Small intestine (tissue), 7 donors: ENCODE results near the gene CLDN16. TPM values are rescaled to one million over a fixed set of nuclear protein-coding genes. Genes with fewer than 3 reads are reported as not detected.

Experiments used
- DNase-seq, 2 donors: peaks; one replicate each; pipeline versions ENCODE4 v3.0.0 to v3.0.0-alpha.2; 2013
- FAIRE-seq: peaks from 2 replicates; lab custom pipeline; 2012; peaks lifted over from hg19 to GRCh38; lab: Jason Lieb, UNC
- H3K27ac ChIP-seq, 3 donors: one replicate each; pipeline ENCODE4 v1.5.1; 2013; ENCODE audit warnings: low read length in 2 of 3, mild to moderate bottlenecking in 2 of 3, control low read depth in 1 of 3, inconsistent platforms in 1 of 3, low read depth in 1 of 3, moderate library complexity in 1 of 3
- H3K27me3 ChIP-seq, 3 donors: one replicate each; pipeline ENCODE4 v1.6.1; 2013; ENCODE audit warnings: low read length in 3 of 3, inconsistent platforms in 1 of 3; ENCODE audit not compliant: control insufficient read depth in 3 of 3, insufficient read depth in 3 of 3
- H3K36me3 ChIP-seq, 3 donors: one replicate each; pipeline ENCODE4 v1.6.1; 2013; ENCODE audit warnings: low read length in 3 of 3, inconsistent platforms in 1 of 3, low read depth in 1 of 3, mild to moderate bottlenecking in 1 of 3, moderate library complexity in 1 of 3; ENCODE audit not compliant: control insufficient read depth in 3 of 3, insufficient read depth in 2 of 3
- H3K4me1 ChIP-seq, 3 donors: one replicate each; pipeline ENCODE4 v1.6.1; 2013; ENCODE audit warnings: low read length in 2 of 3, inconsistent platforms in 1 of 3, low read depth in 1 of 3, mild to moderate bottlenecking in 1 of 3, moderate library complexity in 1 of 3; ENCODE audit not compliant: control insufficient read depth in 3 of 3, insufficient read depth in 2 of 3
- H3K4me3 ChIP-seq, 3 donors: one replicate each; pipeline ENCODE4 v1.5.1; 2013; ENCODE audit warnings: low read length in 3 of 3, control low read depth in 1 of 3, inconsistent platforms in 1 of 3, low read depth in 1 of 3, mild to moderate bottlenecking in 1 of 3, moderate library complexity in 1 of 3
- H3K9me3 ChIP-seq, 2 donors: one replicate each; pipeline ENCODE4 v1.6.1; 2013; ENCODE audit warnings: low read depth in 1 of 2, low read length in 1 of 2; ENCODE audit not compliant: control insufficient read depth in 2 of 2, insufficient read depth in 1 of 2
- WGBS, 3 donors: extraction: QIAGEN DNeasy Blood & Tissue Kit; methylation state at CpG; one replicate each; pipeline ENCODE4 v1.1.7; 2013; 5-methylcytosine and 5-hydroxymethylcytosine counted together
- polyA plus RNA-seq, 4 donors: library from polyadenylated mRNA; stranded (reverse) in 3 of 4; unstranded in 1 of 4; fragments of 200-250 nt in 3 of 4; fragments of 120-200 nt in 1 of 4; gene quantifications; one replicate each; pipeline versions ENCODE4 v1.2.1 to v1.2.3, GENCODE V29; 2013
- donor health status: healthy with polysubstance abuse.
- donor health status: control.
- donor health status: control.
- donor health status: Bipolar disorder and iron deficiency.
- donor health status: healthy.

The CLDN16 gene
- polyA plus RNA-seq, 4 donors, result 0.30 TPM; not detected in 3

GRCh38 chr3:190356246-190356645, 31.7 kb upstream of the CLDN16 start:
- no peaks in the 10 kb centered on the region for H3K4me1 ChIP-seq
- no peaks in the 10 kb centered on the region for H3K27me3 ChIP-seq
- no peak overlapping the region for H3K27ac ChIP-seq
- DNase-seq, result no peak
- no peak overlapping the region for H3K4me3 ChIP-seq
- no peaks in the 10 kb centered on the region for H3K36me3 ChIP-seq
- no peak for FAIRE-seq
- H3K9me3 ChIP-seq, result no peaks in the 10 kb centered on the region

GRCh38 chr3:190357468-190357867, 30.5 kb upstream of the CLDN16 start:
- WGBS, 3 donors, result 66 to 74% (median 69%) methylated on average over 2 of the region's 2 CpGs

GRCh38 chr3:190359813-190360212, 28.1 kb upstream of the CLDN16 start:
- H3K9me3 ChIP-seq, result no peaks in the 10 kb centered on the region
- 58 to 76% (median 69%) methylated on average over 2 of the region's 2 CpGs for WGBS, 3 donors
- peak overlapping the region in 1 of 3 donors; percentile 54 for H3K27ac ChIP-seq
- FAIRE-seq, result no peak
- peak; percentile 26 to 48 for DNase-seq
- H3K4me3 ChIP-seq, result no peak overlapping the region
- no peaks in the 10 kb centered on the region for H3K36me3 ChIP-seq
- H3K4me1 ChIP-seq, result no peaks in the 10 kb centered on the region
- H3K27me3 ChIP-seq, result no peaks in the 10 kb centered on the region

More at GRCh38 chr3:190357468-190357867, 30.5 kb upstream of the CLDN16 start:
- Histone ChIP-seq H3K9me3 (no peaks in the 10 kb centered on the region), H3K4me3 (no peak overlapping the region), H3K4me1 (no peaks in the 10 kb centered on the region), H3K36me3 (no peaks in the 10 kb centered on the region), H3K27me3 (no peaks in the 10 kb centered on the region), H3K27ac (no peak overlapping the region)
- FAIRE-seq (no peak), DNase-seq (no peak)

DNA sequence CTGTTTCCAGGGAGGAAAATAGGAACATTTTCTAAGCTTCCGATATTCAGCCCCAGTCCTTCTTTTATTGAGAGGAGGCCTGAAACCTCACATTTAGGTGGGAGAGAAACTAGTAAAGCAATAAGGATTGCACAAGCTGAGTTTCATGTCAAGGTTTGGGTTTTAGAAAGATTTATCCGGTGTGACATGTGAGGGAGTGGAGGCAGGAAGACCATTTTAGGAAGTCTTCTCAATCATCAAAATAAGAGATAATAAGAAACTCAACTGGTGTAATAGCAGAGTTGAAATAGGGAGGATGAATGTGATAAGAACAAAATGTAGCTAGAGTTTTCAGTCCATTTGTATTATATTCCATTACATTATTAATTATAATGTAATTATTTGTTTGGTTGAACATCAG, 27.7 kb upstream of the CLDN16 start:
- no peaks in the 10 kb centered on the region for H3K27me3 ChIP-seq
- peak overlapping the region in 1 of 3 donors; percentile 54 for H3K27ac ChIP-seq

GRCh38 chr3:190361791-190362190, 26.2 kb upstream of the CLDN16 start:
- 50 to 67% (median 50%) methylated on average over 1 of the region's 1 CpG for WGBS, 3 donors
- no peak for FAIRE-seq
- no peaks in the 10 kb centered on the region for H3K27me3 ChIP-seq
- H3K4me3 ChIP-seq, result no peak overlapping the region
- no peak overlapping the region for H3K27ac ChIP-seq
- H3K36me3 ChIP-seq, result no peaks in the 10 kb centered on the region
- no peaks in the 10 kb centered on the region for H3K9me3 ChIP-seq
- no peak for DNase-seq
- no peaks in the 10 kb centered on the region for H3K4me1 ChIP-seq

More for the DNA sequence above, 27.7 kb upstream of the CLDN16 start:
- no peak for FAIRE-seq
- 70 to 90% (median 87%) methylated on average over 2 of the region's 2 CpGs for WGBS, 3 donors
- no peak for DNase-seq
- no peaks in the 10 kb centered on the region for H3K36me3 ChIP-seq
- H3K4me3 ChIP-seq, result no peak overlapping the region
- H3K9me3 ChIP-seq, result no peaks in the 10 kb centered on the region
- no peaks in the 10 kb centered on the region for H3K4me1 ChIP-seq

- H3K4me1 ChIP-seq, result no peaks in the 10 kb centered on the region
- H3K27ac ChIP-seq, result no peak overlapping the region
- H3K27me3 ChIP-seq, result no peaks in the 10 kb centered on the region
- FAIRE-seq (no peak), DNase-seq (no peak)
- no peaks in the 10 kb centered on the region for H3K9me3 ChIP-seq
- WGBS, 3 donors, result 79 to 91% (median 81%) methylated on average over 9 of the region's 9 CpGs
- no peak overlapping the region for H3K4me3 ChIP-seq
- no peaks in the 10 kb centered on the region for H3K36me3 ChIP-seq
These were observed 25.7 kb upstream of the CLDN16 start for GRCh38 chr3:190362258-190362657.

GRCh38 chr3:190366133-190366532, 21.8 kb upstream of the CLDN16 start:
- WGBS, 3 donors, result 45 to 75% (median 64%) methylated on average over 2 of the region's 2 CpGs
- Histone ChIP-seq H3K27ac (no peak overlapping the region), H3K27me3 (no peaks in the 10 kb centered on the region), H3K4me3 (no peak overlapping the region), H3K9me3 (no peaks in the 10 kb centered on the region), H3K4me1 (no peaks in the 10 kb centered on the region), H3K36me3 (no peaks in the 10 kb centered on the region)
- FAIRE-seq (no peak), DNase-seq (no peak)

DNA sequence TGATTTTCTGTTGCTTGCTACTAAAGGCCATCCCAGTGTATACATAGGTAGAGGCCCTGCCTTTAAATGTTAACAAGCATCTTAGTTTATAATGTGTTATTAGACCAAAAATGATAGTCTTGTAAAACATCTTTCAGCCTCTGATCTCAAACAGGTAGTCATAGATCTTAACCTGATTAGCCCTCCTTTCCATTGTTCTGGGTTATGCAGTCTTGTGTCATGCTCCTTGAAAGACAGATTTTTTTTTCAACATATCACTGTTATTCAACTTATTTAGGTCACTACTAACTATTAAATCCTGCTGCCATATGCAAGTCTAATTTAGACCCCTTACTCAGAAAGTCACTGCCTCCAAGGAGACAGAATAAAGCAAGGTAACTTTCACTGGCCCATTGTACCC, 19.1 kb upstream of the CLDN16 start:
- no peaks in the 10 kb centered on the region for H3K36me3 ChIP-seq
- H3K27ac ChIP-seq, result no peak overlapping the region
- H3K9me3 ChIP-seq, result no peaks in the 10 kb centered on the region
- peaks cover 0 to 2% (median 0%) of the 10 kb centered on the region in 3 donors for H3K4me1 ChIP-seq
- no peaks in the 10 kb centered on the region for H3K27me3 ChIP-seq
- DNase-seq (no peak), FAIRE-seq (no peak)
- no peak overlapping the region for H3K4me3 ChIP-seq

DNA sequence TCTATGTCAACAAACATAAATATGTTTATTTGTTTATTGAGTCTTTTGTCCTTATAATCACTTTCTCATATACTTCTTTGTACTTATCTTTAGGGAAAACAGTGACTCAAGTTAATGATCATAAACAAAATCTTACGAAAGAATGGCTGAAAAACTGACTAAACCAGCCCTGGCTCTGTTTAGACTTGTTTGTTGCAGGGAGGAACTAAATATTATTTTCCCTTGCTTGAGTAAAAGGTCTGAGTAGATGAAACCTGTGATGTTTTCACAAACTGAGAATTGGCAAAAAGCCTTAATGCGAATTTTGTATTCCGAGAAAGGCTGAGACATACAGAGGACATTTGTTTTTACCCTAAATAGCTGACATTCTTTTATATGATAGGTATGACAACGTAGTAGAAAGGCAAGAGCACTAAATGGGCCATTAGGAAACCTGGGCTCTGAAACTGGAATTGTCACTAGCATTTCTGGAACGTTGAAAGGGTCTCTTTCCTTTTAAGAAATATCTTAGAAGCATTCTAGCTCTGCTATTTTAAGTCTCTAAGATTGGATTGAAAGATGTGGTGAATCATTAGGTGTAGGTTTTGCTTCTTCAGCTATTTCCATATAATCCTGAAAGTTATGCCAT, 18.2 kb upstream of the CLDN16 start:
- Histone ChIP-seq H3K4me3 (no peak overlapping the region), H3K4me1 (peaks cover 0 to 2% (median 0%) of the 10 kb centered on the region in 3 donors), H3K36me3 (no peaks in the 10 kb centered on the region), H3K27ac (no peak overlapping the region), H3K9me3 (no peaks in the 10 kb centered on the region), H3K27me3 (no peaks in the 10 kb centered on the region)
- 78 to 81% (median 79%) methylated on average over 5 of the region's 5 CpGs for WGBS, 3 donors
- no peak for FAIRE-seq
- no peak for DNase-seq
